Lower leg skin (tissue), 3 donors: ENCODE data around the gene VPS16.

Experiments
- POLR2A ChIP-seq, 2 donors: fragments of 450-650 bp; IDR thresholded peaks; one replicate each; pipeline ENCODE4 v1.6.1; 2016 to 2017; ENCODE audit warnings: antibody characterized with exemption in 2 of 2, mild to moderate bottlenecking in 1 of 2, moderate library complexity in 1 of 2
- TF ChIP-seq, protein P1 (sequence below), 3 donors: fragments of 450-650 bp; IDR thresholded peaks; one replicate each; pipeline ENCODE4 v1.5.1; 2016; ENCODE audit warnings: antibody characterized with exemption in 3 of 3, mild to moderate bottlenecking in 3 of 3, moderate library complexity in 2 of 3

DNA sequence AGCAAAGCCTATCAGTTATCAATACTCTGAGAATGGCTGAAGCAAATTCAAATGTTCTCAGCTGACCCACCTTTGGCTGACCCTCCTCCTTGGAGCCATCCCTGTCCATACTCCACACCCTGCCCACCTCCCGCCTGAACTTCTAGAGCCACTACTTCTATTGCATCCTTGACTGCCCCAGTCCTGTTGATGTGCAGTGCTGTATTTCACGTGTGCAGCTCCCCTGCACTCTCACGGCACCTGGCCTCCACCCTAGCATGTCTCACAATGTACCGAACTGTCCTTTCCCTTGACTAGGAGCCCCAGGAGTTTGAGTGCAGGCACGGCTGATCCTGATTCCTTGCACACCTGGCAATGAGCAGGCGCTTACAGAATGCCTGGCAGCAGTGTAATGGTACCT lies 47.1 kb upstream of the VPS16 start:
- TF ChIP-seq, protein P1, sequence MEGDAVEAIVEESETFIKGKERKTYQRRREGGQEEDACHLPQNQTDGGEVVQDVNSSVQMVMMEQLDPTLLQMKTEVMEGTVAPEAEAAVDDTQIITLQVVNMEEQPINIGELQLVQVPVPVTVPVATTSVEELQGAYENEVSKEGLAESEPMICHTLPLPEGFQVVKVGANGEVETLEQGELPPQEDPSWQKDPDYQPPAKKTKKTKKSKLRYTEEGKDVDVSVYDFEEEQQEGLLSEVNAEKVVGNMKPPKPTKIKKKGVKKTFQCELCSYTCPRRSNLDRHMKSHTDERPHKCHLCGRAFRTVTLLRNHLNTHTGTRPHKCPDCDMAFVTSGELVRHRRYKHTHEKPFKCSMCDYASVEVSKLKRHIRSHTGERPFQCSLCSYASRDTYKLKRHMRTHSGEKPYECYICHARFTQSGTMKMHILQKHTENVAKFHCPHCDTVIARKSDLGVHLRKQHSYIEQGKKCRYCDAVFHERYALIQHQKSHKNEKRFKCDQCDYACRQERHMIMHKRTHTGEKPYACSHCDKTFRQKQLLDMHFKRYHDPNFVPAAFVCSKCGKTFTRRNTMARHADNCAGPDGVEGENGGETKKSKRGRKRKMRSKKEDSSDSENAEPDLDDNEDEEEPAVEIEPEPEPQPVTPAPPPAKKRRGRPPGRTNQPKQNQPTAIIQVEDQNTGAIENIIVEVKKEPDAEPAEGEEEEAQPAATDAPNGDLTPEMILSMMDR (IDR thresholded peaks at IDR 0.05), result no peak
- TF ChIP-seq POLR2A (IDR thresholded peaks at IDR 0.05), result no peak
